ENCODE data around the gene APCDD1L.

Gene APCDD1L

DNA sequence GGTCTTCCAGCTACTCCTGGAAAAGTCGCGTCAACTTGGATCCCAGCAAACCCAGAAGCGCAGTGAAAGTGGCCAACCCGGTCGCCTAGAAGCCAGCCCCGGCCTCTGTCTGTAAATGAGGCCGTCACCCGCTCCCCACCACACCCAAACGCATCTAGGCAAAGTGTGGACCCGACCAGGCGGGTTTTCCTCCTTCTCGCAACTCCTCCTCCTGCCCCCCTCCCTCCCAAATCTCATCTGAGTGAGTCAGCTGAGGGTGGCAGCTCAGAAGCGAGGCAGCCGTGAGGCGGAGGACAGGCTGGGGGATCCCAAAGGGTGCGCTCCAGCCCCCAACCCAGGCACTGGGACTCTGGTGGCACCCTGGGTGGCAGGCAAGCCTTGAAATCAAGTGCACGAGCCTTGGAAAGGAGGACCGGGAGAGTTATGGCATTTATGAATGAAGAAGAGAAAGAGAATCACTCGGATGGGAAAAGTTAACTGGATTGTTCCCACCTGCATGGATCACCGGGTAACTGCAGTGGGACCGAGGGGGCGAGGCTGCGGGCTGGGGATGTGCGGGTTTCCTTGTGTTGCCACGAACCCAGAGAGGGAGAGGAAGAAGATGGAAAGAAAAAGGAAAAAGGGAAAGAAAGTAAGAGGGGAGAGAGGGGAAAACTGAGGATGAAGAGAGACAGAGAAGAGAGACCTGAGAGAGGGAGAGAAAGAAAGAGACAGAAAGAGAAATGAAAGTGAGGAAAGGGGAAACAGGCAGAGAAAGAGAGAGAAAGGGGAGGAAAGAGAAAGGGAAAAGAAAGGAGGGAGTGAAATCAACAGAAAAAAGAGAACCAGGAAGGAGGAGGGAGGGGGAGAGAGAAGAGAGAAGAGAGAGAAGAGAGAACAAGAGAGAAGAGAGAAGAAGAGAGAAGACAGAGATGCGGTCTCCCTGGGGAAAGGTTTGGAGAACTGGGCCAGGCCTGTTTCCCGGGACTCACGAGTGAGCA is at the start of gene APCDD1L:
Gene APCDD1L (minus strand): TSS at position 167 of the 980 bp plus-strand sequence. CDS start 692 bp downstream, outside the sequence.
- H3K4me3 ChIP-seq (ENCODE audit: low read length), result no peak within 1 kb of the TSS
- no peak for TF ChIP-seq ZNF274 (IDR thresholded peaks at IDR 0.05; ENCODE audit: low read depth, low read length)

DNA sequence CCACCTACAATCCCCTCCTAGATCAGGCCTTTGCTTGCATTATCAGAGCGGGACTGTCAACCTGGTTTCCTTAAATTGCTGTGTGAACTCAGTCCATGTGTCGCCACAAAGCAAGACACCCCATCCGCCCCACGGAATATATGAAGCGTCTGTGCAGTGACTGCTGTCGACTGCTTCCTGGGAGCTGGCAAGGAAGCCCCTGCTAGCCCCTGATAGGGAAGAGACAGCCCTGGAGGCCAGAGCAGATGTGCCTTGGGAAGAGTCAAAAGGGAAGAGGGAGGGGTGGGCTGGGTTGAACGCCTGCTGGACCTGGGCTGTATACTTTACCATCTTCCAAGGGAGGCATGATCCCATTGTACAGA is 44.1 kb upstream of the APCDD1L start:
- H3K4me3 ChIP-seq (ENCODE audit: low read length), result no peak overlapping the region
- TF ChIP-seq ZNF274 (IDR thresholded peaks at IDR 0.05; ENCODE audit: low read depth, low read length), result no peak

DNA sequence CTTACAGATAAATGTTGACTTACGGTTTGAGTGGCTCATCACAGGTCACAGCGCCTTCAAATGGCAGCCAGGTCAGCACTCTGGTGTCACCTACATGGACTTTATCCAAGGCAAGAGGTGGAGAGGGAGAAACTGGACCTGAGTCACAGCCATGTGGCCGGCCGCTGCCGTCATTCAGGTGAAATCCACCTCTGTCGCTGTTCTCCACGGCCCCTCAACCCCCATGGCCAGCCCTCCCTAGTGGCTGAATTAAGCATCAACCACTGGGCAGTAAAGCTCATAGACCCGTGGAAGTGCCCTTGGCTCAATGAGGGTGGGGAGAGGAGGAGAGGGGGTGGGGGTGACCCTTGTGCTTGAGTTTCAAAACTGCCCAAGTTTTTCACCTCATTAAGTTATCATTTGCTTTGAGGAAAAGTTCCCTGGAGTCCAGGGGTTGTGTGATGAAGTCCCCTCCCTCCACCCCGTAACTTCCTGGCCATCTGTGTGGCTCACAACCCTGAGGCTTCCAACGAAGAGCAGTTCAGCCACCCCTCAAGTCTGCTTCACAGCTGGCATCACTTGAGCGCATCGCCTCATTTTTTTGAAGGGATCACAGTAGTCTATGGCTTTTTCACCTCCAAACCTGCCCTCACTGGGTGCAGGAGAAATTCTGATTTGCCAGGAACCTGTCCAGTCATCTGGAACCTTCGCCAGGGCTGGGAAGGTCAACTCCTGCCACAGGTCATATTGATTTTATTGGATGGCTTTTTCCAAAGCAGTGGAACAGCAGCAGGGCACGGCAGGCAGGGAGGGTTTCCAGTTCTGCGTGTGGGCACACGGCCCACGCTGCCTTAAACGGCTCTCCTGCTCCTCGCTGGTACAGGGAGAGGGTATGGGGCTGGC is 43.5 kb upstream of the APCDD1L start:
- no peak overlapping the region for H3K4me3 ChIP-seq (ENCODE audit: low read length)
- no peak for TF ChIP-seq ZNF274 (IDR thresholded peaks at IDR 0.05; ENCODE audit: low read depth, low read length)

DNA sequence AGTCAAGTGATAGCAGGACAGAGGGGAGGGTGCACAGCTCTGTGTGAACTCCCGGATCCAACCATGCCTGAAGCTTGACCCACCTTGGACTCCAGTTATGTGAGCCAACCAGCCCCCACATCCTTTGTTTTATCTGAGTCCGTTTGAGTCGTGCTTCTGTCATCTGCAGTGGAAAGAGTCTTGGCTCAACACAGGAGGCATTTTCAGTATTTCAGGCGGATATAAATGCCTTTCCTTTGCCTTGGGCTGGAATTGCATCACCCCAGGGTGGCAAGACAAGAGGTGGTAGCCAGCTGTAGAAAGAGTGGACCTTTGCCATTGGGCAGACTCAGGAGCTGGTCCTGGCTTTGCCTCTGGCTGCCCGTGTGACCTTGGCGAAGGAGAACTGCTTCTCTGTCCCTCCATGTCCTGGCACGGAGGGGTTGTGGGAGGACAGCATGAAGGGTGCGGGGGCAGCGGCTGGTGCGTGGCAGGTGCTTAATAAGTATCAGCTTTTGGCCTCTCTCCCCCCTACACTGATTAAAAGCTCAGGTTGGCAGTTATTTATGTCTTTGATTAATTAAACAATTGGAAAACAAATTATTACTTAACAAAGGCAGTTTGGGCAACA is 42.6 kb upstream of the APCDD1L start:
- no peak for TF ChIP-seq ZNF274 (IDR thresholded peaks at IDR 0.05; ENCODE audit: low read depth, low read length)

DNA sequence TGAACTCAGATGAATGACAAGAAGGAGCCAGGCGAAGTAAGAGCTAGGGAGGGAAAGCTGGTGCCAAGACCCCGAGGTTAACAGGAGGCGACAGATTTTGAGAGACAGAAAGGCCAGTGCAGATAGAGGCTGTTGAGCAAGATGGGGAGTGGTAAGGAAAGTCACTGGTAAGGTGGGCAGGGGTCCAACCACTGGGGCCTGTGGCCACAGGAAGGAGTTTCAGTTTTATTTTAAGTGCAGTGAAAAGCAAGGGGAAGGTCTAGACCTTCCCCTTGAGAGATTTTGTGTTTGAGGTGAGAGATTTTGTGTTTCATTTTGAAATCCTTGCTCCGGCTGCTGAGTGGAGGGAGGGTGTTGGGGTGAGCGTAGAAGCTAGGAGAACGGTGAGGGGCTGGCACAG is 41.8 kb upstream of the APCDD1L start:
- no peak overlapping the region for H3K4me3 ChIP-seq (ENCODE audit: low read length)
- TF ChIP-seq ZNF274 (IDR thresholded peaks at IDR 0.05; ENCODE audit: low read depth, low read length), result no peak

More for the DNA sequence above, 42.6 kb upstream of the APCDD1L start:
- H3K4me3 ChIP-seq (ENCODE audit: low read length), result no peak overlapping the region

- TF ChIP-seq ZNF274 (IDR thresholded peaks at IDR 0.05; ENCODE audit: low read depth, low read length), result no peak
- H3K4me3 ChIP-seq (ENCODE audit: low read length), result no peak overlapping the region
These were observed 40.0 kb upstream of the APCDD1L start for GRCh38 chr20:58555078-58555765.

- H3K4me3 ChIP-seq (ENCODE audit: low read length), result no peak overlapping the region
- TF ChIP-seq ZNF274 (IDR thresholded peaks at IDR 0.05; ENCODE audit: low read depth, low read length), result no peak
These were observed 39.3 kb upstream of the APCDD1L start for GRCh38 chr20:58554541-58554940.

DNA sequence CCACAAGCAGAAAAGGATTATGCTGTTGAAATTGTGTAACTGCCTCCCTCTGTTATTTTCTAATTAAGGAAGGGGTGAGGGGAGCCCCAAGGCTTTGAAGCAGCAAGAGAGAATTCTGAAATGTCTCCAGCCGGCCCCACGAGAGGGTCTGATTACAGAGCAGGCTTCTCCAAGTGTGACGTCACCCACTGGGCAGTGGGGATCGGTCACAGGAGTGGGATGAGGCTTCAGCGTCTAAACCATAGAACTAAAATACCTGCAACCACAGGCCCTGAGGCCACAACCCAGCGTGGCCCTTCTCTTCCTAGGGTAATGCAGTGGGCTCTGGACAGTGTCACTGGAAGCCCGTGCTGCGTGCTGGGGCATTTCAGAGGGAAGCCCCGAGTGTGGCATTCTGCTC is 38.6 kb upstream of the APCDD1L start:
- H3K4me3 ChIP-seq (ENCODE audit: low read length), result no peak overlapping the region
- no peak for TF ChIP-seq ZNF274 (IDR thresholded peaks at IDR 0.05; ENCODE audit: low read depth, low read length)

DNA sequence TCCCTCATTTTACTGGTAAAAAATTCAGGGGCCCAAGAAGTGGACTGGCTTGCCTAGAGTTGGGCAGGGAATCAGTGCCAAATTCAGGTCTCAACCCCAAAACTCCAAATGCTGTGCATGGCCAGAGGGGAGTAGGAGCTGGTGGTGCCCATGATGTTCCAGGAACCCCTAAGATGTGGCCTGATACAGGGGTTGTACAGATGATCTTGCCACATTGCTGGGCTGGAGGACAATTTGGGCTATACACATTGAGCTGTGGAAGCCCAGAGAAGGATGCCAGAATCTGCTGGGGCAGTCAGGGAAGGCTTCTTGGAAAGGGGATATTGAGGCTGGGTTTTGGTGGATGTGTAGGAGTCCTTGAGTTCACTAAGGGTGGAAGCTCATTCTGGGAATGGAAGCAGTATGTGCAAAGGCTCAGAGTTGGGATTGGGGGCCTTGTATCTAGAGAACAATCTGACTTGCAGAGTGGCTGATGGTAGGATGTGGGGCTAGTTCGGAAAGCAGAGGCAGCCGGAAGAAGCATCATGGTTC is 38.0 kb upstream of the APCDD1L start:
- no peak overlapping the region for H3K4me3 ChIP-seq (ENCODE audit: low read length)
- TF ChIP-seq ZNF274 (IDR thresholded peaks at IDR 0.05; ENCODE audit: low read depth, low read length), result no peak

DNA sequence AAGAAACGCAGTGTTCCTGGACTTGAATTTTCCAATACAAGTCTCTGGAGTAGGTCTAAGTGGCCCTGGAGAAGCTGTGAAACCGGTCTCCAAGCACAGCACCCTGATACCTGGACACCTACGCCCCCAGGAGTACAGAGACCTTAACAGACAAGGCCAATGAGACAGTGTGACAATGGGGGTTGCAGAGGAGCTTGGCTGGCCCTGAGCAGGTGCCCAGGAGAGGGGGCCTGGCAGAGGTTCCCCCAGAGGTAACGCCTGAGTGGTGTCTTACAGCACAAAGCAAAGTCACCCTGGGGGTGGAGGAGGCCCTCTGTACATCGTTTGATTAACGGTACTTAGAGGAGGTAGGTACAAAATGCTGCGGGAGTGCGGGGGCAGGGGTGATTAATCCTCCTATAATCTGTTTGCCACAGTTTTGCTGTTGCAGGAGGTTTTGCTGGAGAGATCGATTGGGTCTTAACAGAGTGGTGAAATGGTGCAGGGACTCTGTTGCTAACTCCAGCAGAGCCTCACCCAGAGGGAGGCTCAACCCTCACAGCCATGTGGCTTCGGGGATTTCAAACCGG is 37.3 kb upstream of the APCDD1L start:
- H3K4me3 ChIP-seq (ENCODE audit: low read length), result no peak overlapping the region
- TF ChIP-seq ZNF274 (IDR thresholded peaks at IDR 0.05; ENCODE audit: low read depth, low read length), result no peak

- TF ChIP-seq ZNF274 (IDR thresholded peaks at IDR 0.05; ENCODE audit: low read depth, low read length), result no peak
- no peak overlapping the region for H3K4me3 ChIP-seq (ENCODE audit: low read length)
These were observed 36.4 kb upstream of the APCDD1L start for GRCh38 chr20:58551631-58552030.

DNA sequence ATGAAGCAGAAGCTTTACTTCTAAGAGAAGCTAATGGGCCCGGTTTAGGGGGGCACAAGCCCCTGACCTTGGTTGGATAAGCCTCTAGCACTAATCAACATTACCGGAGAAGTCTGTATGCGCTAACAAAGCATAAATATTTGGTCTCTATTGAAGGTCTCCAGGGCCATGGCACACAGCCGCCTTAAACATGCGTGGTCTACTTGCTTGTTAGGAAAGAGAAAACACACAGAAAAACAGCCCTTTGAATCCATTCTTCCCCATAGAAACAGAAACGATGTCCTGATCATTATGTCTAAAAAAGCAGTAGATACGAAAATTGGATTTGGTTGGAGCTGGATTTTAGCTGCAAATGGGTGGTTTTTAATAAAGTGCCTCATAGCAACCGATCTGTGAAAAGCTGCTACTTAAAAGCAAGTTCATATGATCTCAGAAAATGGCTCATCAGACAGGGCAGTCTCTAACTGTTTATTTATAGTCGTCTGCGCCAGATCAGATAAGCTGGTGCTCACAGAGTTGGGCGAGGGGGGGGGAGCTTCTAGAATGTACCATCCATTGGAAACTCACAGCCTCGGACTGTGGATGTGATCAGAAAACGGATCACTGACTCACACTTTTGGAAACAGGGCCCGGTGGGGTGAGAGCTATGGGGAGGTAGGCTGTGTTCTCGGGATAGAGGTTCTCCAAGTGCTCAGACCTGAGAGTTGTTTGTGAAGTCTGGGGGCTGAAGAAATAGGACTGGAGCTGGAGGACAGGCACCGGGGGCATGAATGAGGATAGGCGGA is 35.3 kb upstream of the APCDD1L start:
- H3K4me3 ChIP-seq (ENCODE audit: low read length), result no peak overlapping the region
- TF ChIP-seq ZNF274 (IDR thresholded peaks at IDR 0.05; ENCODE audit: low read depth, low read length), result no peak
